Measurements from ENCODE around the gene TREM1.

- TF ChIP-seq POLR2AphosphoS5 (IDR thresholded peaks at IDR 0.05) (no peak), CTCF (IDR thresholded peaks at IDR 0.05) (no peak)
Observed at GRCh38 chr6:41247288-41247865, 39.1 kb downstream of the TREM1 start.

Measured in gastroesophageal sphincter (tissue), 3 donors.